Stimulated activated CD8-positive, alpha-beta memory T cell treated with anti-CD3 and anti-CD28 coated beads, Interleukin-7, amount 100 ng/mL, for 48 hours (primary cell): Measurements from ENCODE around the gene PTPRA.
"Not testable (repeated sequence)": the region's sequence is repeated elsewhere in the genome, so short reads cannot be mapped to it uniquely, and the experiment has no call there.

Source experiments
- DNase-seq, 2 donors: peaks; one replicate each; pipeline ENCODE4 v3.0.0-alpha.2; 2020; ENCODE audit warnings: low read depth in 1 of 2; ENCODE audit errors: extremely low read depth in 1 of 2

Gene PTPRA

DNA sequence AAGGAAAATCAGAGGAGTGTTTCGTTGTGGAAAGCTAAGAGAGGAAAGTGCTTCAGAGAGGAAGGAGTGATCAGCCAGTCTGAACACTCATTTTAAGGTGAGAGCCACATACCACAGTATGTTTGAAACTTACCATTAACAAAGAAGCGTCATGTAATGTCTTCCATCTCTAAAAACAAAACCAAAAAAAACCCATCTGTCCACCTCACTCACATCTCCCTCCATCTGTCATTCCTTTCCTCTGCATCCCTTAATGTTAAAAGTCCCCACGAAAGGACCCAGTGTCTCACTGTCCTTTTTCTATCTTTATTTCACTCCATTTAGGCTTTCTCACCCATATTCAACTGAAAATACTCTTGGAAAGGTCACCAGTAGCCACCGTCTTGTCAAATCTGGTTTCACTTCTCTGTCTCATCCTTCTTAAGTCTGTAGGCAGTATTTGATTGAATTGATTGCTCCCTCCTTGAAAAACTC is 110.8 kb downstream of the PTPRA start:
- DNase-seq = no peak

DNA sequence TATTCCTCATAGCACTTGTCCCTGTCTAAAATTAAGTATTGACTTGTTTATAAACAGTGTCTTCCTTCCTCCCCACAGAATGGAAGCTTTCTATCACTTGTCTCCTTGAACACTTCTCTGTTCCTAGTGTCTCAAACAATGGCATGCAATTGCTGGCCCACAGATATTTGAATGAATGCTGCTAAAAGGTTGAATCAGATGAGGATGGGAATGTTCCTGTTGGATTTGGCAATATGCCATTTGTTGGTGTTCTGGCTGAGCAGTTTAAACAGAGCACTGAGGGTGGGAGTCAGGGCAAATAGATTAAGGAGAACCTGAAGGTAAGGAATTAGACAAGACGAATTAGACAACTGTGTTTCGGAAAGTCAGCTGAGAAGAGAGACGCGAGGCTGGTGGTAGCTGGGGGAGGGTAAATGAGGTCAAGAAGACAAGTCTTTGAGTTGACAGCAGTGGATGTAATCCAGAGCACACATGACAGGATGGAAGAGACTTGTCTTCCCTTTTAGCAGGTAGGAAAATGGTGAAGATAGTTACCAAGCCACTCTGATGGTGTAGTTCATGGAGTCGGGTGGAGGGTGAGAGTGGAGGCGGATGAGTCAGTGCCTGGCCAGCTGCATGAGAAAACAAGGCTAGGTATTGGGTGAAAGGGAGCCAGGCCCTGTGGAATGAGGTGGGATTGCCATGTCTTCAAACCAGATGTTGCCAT is 111.8 kb downstream of the PTPRA start:
- DNase-seq = peak in 1 of 2 donors; percentile 64

- DNase-seq = peak; percentile 42 to 76
Measured at GRCh38 chr20:2986466-2986865, 113.2 kb downstream of the PTPRA start.

- DNase-seq = no peak
Measured at GRCh38 chr20:2987861-2988260, 114.6 kb downstream of the PTPRA start.

GRCh38 chr20:2991532-2991931 is 118.3 kb downstream of the PTPRA start:
- DNase-seq = no peak

- DNase-seq = no peak
Measured at GRCh38 chr20:2993250-2993649, 120.0 kb downstream of the PTPRA start.

GRCh38 chr20:2995796-2996195 is 122.5 kb downstream of the PTPRA start:
- DNase-seq = no peak

- DNase-seq = no peak
Measured at GRCh38 chr20:2998728-2999127, 125.4 kb downstream of the PTPRA start.

DNA sequence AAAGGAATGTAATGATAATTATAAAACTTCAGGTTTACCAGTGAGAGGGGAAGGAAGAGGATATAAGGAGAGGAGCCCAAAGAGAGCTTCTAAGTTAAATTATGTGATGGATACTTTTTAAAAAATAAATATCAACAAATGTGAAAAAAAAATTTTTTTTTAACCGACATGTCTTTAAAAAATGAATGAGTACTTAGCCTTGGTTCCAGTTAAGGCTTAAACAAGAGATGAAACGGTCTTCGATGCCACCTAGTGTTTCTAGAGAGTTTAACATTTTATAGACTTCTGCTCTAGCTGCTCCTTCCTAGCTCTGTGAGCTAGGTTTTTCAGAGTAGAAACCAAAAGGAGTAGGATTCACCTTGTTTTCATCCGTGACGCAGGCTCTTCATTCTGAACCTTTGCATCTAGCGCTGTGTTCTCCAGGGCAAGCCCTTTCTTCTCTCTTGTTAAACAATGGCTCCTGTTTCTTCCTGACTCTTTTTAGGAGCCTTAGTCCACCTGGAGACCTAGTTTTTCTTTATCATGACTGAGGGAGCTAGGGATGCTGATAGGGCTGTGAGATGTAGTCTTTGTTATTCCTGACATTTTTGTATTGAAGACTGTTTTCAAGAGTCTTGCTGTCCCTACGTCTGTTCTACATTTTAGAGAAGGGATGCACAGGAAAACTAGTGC is 127.7 kb downstream of the PTPRA start:
- DNase-seq = no peak

DNA sequence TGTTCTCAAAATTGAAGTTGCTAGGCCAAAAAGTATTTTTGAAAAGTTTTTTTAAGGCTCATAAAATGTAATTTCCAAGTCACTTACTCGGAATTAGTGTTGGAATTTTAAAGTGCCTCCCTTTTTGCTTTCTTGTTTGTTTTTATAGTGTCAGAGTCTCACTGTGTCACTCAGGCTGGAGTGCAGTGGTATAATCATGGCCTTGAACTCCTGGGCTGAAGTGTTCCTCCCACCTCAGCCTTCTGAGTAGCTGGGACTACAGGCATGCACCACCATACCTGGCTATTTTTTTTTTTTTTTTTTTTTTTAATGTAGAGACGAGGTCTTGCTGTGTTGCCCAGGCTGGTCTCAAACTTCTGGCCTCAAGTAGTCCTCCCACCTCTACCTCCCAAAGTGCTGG is 130.1 kb downstream of the PTPRA start:
- DNase-seq = no peak

GRCh38 chr20:3010985-3011723 is 137.9 kb downstream of the PTPRA start:
- no peak for DNase-seq

DNA sequence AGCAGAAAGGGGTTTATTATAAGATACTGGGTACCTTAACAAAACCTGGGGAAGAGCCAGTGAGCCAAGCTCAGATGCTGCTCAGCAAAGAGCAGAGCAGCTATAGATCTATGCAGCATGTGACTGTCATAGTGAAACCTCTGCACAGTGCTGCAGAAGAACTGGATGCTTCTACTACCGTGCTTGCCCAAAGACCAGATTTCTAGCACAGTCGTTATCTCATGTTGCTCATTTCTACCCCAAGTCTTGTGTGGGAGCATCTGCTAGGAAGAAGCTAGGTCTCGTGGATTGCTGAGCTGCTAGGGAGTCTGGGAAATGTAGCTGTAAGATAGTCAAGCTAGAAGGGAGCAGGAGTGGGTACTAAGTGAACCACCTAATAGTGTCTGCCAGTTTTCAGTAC is 138.5 kb downstream of the PTPRA start:
- DNase-seq = peak in 1 of 2 donors; percentile 42

DNA sequence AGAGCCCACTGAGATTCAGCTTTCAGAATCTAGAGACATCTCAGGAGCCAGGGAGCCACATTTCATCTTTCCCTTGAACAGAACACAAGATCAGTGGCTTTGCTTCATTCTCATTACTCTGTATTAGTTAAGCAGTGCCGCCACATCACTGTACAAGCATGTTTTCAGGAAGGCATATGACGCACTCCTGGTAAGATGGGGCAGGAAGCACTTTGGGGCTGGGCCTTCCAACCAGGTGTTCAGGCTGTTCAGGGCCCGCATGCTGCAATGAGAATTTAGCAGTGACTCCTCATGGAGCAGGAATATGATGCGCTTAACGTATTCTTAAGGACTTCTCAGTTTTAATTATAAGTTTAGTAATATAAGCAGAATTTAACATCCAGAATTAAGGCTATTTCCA is 140.5 kb downstream of the PTPRA start:
- DNase-seq = no peak

DNA sequence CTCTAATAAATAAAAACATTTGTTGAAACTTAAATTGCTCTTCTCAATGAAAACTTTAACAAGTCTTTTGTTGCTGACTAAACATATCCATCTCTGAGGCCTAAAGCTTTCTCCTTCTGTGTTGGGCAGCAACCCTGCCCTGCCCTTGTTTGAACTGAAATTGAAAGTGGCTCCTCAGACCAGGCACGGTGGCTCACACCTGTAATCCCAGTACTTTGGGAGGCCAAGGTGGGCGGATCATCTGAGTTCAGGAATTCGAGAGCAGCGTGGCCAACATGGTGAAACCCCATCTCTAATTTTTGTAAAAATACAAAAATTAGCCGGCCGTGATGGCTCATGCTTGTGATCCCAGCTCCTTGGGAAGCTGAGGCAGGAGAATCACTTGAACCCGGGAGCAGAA is 140.9 kb downstream of the PTPRA start:
- peak in 1 of 2 donors; percentile 51 for DNase-seq

DNA sequence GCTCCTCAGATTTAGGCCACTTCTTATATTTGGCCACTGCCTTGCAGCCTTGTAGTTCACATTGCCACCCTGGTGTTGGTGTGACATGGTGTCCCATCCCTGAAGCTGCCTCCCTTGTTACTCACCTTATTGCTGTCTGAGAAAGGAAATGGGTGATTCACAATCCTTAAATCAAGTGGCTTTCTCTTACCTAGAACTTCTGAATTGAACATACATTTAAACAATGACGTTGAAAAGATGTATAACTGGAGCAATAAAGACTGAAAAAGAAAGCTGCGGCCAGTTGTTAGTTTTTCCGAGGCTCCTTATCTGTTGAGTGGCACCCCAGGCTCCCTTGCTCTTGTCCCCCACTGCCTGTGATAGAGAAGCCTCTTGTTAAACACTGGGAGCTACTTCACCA is 141.4 kb downstream of the PTPRA start:
- DNase-seq = peak in 1 of 2 donors; percentile 67

GRCh38 chr20:3015302-3015701 is 142.0 kb downstream of the PTPRA start:
- not testable (repeated sequence) for DNase-seq

- no peak for DNase-seq
Measured at GRCh38 chr20:3021327-3021726, 148.0 kb downstream of the PTPRA start.

- DNase-seq = peak in 1 of 2 donors; percentile 34
Measured at GRCh38 chr20:3021777-3022176, 148.5 kb downstream of the PTPRA start.

DNA sequence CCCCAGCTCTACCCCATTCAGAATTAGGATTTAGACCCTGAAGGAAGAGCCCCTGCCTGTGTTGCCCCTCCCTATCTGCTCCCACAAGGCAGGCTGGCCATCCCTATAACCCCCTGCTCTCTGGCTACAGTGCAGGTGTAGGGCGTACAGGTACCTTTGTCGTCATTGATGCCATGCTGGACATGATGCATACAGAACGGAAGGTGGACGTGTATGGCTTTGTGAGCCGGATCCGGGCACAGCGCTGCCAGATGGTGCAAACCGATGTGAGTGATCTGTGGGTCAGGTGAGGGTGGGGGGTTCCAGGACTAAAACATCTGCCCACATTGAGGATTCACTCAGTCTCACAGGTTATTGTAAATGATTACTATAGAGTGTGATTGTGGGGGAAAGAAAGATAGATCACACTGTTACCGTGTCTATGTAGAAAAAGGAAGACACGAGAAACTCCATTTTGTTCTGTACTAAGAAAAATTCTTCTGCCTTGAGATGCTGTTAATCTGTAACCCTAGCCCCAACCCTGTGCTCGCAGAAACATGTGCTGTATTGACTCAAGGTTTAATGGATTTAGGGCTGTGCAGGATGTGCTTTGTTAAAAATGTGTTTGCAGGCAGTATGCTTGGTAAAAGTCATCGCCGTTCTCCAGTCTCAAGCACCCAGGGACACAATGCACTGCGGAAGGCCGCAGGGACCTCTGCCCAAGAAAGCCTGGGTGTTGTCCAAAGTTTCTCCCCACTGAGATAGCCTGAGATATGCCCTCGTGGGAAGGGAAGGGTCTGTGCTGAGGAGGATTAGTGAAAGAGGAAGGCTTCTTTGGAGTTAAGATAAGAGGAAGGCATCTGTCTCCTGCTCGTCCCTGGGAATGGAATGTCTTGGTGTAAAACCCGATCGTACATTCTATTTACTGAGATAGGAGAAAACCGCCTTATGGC is 149.5 kb downstream of the PTPRA start:
- not testable (repeated sequence) for DNase-seq

- no peak for DNase-seq
Measured at GRCh38 chr20:3027987-3028386, 154.7 kb downstream of the PTPRA start.
